AG09309 (cell line): ENCODE data around the gene DRC3.

Source experiments
- DNase-seq: peaks from one replicate; pipeline ENCODE4 v3.0.0-alpha.2; 2010; ENCODE audit warnings: low read depth
- H3K4me3 ChIP-seq: 2 replicates; pipeline ENCODE4 v1.5.1; 2011; ENCODE audit warnings: mild to moderate bottlenecking, low read depth, low read length, moderate library complexity; ENCODE audit not compliant: control insufficient read depth
- TF ChIP-seq, protein P1 (sequence below): IDR thresholded peaks from 2 replicates; pipeline ENCODE4 v1.5.1; 2011; ENCODE audit warnings: mild to moderate bottlenecking, low read depth, low read length, inconsistent platforms; ENCODE audit not compliant: insufficient read depth, control insufficient read depth; ENCODE audit errors: missing control alignments

DRC3 gene

GRCh38 chr17:18045691-18046350 is 73.2 kb downstream of the DRC3 start:
- TF ChIP-seq, protein P1, sequence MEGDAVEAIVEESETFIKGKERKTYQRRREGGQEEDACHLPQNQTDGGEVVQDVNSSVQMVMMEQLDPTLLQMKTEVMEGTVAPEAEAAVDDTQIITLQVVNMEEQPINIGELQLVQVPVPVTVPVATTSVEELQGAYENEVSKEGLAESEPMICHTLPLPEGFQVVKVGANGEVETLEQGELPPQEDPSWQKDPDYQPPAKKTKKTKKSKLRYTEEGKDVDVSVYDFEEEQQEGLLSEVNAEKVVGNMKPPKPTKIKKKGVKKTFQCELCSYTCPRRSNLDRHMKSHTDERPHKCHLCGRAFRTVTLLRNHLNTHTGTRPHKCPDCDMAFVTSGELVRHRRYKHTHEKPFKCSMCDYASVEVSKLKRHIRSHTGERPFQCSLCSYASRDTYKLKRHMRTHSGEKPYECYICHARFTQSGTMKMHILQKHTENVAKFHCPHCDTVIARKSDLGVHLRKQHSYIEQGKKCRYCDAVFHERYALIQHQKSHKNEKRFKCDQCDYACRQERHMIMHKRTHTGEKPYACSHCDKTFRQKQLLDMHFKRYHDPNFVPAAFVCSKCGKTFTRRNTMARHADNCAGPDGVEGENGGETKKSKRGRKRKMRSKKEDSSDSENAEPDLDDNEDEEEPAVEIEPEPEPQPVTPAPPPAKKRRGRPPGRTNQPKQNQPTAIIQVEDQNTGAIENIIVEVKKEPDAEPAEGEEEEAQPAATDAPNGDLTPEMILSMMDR, result no peak
- H3K4me3 ChIP-seq, result no peak overlapping the region
- DNase-seq, result no peak

DNA sequence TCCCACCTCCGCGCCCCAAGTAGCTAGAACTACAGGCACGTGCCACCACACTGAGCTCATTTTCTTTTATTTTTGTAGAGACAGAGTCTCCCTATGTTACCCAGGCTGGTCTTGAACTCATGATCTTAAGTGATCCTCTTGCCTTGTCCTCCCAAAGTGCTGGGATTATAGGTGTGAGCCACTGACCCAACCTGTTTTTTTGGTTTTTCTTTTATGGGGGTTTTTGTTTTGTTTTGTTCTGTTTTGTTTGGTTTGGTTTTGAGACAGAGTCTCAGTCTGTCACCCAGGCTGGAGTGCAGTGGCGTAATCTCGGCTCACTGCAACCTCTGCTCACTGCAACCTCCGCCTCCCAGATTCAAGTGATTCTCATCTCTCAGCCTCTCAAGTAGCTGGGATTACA is 82.9 kb downstream of the DRC3 start:
- TF ChIP-seq, protein P1, result no peak
- H3K4me3 ChIP-seq, result no peak overlapping the region
- DNase-seq, result no peak

DNA sequence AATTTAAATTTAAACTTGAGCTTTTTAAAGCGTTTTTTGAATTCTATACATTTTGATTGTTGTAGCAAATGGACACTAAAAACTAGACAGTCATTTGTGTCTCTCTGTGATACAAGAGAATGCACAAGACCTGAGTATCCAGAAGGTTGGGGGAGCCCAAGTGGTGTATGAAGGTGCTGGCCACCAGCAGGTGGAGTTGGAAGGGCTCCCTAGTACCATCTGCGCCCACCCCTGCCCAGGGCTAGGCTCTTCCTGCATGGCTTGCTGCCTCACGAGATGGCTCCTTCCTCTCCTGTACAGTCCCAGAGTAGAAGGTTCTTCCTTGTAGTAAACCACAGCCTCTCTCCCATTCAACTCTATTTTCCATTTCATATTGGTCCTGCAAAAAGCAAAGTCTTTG is 83.6 kb downstream of the DRC3 start:
- DNase-seq, result no peak
- TF ChIP-seq, protein P1, result no peak
- no peak overlapping the region for H3K4me3 ChIP-seq

DNA sequence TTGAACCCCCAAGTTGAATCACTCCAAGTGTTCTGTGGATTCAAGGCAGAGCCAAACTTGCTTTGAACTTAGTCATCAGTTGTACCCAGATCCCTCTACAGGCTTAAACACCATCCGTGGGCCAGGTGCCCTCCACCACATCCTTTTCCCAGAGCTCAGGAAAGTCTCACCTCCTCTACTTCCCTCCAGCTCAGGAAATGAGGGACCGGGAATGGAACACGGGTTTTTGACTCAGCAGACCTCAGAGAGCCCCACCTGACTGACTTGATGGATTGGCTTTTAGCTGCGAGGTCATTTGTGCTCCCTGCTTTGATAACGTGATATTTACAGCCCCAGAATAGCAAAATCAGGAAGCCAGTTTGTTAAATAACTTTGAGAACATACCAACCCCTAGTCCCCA is 86.6 kb downstream of the DRC3 start:
- no peak overlapping the region for H3K4me3 ChIP-seq
- DNase-seq, result no peak
- TF ChIP-seq, protein P1, result no peak

GRCh38 chr17:18064053-18064452 is 91.4 kb downstream of the DRC3 start:
- no peak for DNase-seq
- no peak overlapping the region for H3K4me3 ChIP-seq
- TF ChIP-seq, protein P1, result no peak

DNA sequence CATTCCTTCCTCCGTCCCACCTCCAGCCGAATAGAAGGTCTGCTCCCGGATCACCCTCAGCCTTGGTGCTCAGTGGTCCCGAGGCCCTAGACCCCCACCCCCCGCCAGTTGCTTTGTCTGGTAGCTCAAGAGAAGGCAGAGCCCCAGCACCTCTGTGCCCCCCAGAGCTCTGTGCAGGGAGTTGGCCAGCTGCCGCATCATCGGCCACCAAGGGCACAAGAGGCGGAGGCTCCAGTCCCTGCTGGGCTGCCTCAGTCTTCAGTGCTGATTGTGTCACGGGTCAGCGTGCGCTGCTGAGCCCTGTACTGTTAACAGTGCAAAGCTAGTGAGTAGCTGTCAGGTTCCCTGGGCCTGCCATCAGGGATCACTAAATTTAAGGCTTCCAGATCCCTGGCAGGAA is 92.9 kb downstream of the DRC3 start:
- TF ChIP-seq, protein P1, result no peak
- no peak overlapping the region for H3K4me3 ChIP-seq
- no peak for DNase-seq
